Upper lobe of left lung (tissue), 4 donors: ENCODE results near the gene HIC2.

Experiments used
- POLR2AphosphoS5 ChIP-seq, 2 donors: sonication (generic); formaldehyde crosslinking; IDR thresholded peaks; one replicate each; pipeline ENCODE4 v1.5.1; 2017; ENCODE audit warnings: antibody characterized with exemption in 2 of 2
- TF ChIP-seq, protein P1 (sequence below), 6 experiments: fragments of 450-650 bp in 4 of 6; fragments of 200-600 bp in 2 of 6; sonication (generic) in 2 of 6; IDR thresholded peaks; one replicate each; pipeline ENCODE4 v1.5.1; 2016 to 2019; ENCODE audit warnings: antibody characterized with exemption in 6 of 6

DNA sequence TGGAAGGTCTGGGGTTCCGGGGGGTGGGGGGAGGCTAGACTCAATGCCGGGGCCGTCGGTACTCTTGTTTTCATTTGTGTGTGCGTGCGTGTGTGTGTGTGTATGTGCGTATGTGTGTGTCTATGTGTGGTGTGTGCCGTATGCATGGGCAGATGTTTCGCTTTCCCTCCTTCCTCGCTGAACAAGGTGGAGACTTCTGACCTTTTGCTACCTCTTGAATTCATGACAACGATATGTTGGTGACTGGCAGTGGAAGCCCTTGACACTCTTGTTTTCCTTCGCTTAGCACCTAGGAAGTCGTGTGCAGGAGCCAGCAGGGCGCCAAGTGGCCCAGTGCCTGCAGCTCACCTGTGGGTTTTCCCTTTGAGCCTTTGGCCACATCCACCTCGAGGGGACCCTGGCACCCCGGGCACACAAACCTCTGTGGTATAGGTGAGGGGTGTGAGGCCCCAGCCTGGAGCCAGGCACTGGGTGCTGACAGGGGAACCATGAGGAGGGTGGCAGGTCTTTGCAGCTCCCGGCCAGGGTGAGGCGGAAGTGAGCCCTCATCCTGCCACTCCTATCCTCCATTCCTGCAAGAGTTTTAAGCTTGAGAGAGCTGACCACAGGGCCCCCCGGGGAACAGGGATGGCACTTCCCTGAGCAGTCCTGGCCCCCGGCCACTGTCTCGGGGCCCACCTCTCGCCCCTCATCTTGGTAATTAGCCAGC lies 30.7 kb downstream of the HIC2 start:
- TF ChIP-seq, protein P1, sequence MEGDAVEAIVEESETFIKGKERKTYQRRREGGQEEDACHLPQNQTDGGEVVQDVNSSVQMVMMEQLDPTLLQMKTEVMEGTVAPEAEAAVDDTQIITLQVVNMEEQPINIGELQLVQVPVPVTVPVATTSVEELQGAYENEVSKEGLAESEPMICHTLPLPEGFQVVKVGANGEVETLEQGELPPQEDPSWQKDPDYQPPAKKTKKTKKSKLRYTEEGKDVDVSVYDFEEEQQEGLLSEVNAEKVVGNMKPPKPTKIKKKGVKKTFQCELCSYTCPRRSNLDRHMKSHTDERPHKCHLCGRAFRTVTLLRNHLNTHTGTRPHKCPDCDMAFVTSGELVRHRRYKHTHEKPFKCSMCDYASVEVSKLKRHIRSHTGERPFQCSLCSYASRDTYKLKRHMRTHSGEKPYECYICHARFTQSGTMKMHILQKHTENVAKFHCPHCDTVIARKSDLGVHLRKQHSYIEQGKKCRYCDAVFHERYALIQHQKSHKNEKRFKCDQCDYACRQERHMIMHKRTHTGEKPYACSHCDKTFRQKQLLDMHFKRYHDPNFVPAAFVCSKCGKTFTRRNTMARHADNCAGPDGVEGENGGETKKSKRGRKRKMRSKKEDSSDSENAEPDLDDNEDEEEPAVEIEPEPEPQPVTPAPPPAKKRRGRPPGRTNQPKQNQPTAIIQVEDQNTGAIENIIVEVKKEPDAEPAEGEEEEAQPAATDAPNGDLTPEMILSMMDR (IDR thresholded peaks at IDR 0.05) = no peak
- TF ChIP-seq POLR2AphosphoS5 (IDR thresholded peaks at IDR 0.05) = no peak
